UCSD-AML1 (cell line): Measurements from ENCODE around the gene DCHS1.

Experiments
- DNase-seq: peaks from one replicate; lab custom pipeline; 2025; ENCODE audit not compliant: unreplicated experiment; lab: John Stamatoyannopoulos, UW

Gene DCHS1

GRCh38 chr11:6596239-6596877, 59.3 kb downstream of the DCHS1 start:
- DNase-seq: no peak

GRCh38 chr11:6594142-6594768, 61.4 kb downstream of the DCHS1 start:
- no peak for DNase-seq

DNA sequence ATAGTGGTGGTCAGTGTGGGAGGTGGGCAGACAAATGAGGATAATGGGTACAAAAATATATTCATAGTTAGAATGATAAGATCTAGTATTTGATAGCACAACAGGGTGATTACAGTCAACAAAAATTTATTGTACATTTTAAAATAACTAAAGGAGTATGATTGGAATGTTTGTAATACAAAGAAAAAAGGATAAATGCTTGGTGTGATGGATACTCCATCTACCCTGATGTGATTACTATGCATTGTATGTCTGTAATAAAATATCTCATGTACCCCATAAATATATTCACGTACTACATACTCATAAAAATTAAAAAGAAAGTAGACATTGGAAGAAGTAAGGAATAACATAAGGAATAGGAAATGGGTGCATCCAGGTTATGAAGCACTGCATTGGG, 67.6 kb downstream of the DCHS1 start:
- no peak for DNase-seq

- DNase-seq: no peak
Measured at GRCh38 chr11:6587360-6587953, 68.2 kb downstream of the DCHS1 start.

DNA sequence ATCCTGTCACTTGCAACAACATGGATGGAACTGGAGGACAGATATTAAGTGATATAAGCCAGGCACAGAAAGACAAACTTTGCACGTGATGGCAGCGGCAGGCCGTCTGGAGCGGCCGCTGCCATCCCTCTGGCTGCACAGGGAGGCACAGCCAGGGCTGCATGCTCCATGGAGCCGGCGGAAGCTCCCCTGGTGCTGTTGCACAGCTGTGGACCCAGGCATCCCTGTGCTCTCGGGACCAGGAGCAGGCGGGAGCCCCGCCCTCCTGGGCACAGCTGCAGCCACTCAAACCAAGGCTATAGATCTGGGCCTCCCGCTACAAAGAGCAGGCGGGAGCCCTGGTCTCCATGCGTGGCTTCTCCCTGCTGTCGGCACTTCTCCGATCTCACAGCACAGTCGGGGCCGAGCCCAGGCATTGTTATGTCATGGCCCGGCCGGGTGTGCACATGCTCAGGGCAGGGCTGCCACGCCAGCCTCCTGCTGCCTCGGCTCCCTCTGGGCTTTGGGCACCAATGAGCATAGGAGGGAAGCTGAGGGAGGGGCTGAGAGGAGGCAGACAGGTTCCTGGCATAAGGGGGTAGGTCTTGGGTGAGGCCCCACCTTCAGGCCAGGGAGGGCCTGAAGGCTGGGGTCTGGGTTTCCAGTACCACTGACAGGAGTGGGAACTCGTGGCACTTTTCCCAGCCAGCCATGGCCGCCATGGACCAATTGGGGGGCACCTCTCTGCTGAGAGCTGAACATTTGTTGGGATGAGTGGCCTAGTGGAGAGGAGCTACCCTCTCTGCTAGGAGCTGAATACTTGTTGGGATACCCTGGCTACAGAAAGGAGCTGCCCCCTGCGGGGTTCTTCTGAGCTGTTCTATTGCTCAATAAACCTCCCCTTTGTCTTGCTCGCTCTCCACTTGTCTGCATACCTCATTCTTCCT, 68.9 kb downstream of the DCHS1 start:
- no peak for DNase-seq

GRCh38 chr11:6584528-6584927, 71.1 kb downstream of the DCHS1 start:
- no peak for DNase-seq

DNA sequence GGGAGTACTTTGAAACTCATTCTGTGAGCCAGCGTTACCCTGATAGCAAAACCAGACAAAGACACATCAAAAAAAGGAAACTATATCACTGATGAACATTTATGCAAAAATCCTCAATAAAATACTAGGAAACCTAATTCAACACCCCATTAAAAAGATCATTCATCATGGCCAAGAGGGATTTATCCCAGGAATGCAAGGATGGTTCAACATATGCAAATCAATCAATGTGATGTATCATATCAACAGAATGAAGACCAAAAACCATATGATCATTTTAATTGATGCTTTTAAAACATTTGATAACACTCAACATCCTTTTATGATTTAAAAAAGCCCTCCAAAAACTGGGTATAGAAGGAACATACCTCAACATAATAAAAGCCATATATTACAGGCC, 72.0 kb downstream of the DCHS1 start:
- no peak for DNase-seq

DNA sequence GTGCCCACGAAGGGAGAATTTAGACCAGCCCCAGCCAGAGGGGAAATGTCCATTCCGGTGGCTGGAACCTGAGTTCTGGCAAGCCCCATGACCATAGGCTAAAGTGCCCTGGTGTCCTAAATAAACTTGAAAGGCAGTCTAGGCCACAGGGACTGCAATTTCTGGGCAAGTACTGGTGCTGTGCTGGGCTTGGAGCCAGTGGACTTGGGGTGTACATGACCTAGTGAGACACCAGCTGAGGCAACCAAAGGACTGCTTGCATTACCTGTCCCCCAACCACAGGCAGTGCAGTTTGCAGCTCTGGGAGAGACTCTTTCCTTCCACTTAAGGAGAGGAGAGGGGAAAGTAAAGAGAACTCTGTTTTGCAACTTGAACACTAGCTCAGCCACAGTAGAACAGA, 75.9 kb downstream of the DCHS1 start:
- no peak for DNase-seq

GRCh38 chr11:6578134-6578533, 77.5 kb downstream of the DCHS1 start:
- DNase-seq: no peak

DNA sequence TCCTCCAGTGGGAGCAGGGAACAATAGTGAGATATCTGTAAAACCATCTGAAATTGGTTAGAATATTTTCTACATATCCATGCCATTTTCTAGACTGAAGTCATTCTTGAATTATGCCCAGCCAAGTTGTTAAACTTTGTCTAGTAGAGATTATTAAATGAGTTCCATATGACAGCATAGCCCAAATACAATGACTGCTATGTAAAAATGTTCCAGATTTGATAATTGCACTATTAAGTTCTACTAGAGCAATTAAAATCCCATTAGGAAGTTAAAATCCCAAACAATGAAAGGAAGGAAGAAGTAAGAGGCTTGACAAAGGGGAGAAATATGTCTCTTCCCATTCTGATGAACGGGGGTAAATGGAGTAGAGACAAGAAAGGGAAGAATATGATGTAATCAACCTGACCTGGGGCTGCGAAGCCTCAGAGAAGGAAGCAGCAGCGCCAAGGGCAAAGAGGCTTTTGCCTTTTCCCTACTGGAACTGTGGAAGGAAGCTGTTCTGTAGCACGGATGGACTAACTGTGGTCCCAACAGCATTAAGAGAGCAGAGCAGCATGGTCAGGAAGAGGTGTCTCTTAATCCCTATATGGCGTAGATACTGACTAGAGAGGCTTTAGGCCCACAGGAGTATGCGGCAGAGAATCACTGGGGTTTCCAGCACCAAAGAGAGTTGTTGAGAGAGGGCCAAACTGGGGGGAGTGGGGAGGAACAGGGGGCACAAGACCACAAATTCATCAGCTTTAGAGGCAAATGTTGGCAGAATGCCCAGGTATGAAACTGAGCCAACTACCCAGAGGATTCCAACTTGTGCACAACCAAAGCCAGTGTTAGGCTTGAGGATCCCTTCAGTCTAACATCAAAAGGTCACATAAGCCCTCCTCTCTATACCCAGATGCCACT, 78.9 kb downstream of the DCHS1 start:
- DNase-seq: no peak

DNA sequence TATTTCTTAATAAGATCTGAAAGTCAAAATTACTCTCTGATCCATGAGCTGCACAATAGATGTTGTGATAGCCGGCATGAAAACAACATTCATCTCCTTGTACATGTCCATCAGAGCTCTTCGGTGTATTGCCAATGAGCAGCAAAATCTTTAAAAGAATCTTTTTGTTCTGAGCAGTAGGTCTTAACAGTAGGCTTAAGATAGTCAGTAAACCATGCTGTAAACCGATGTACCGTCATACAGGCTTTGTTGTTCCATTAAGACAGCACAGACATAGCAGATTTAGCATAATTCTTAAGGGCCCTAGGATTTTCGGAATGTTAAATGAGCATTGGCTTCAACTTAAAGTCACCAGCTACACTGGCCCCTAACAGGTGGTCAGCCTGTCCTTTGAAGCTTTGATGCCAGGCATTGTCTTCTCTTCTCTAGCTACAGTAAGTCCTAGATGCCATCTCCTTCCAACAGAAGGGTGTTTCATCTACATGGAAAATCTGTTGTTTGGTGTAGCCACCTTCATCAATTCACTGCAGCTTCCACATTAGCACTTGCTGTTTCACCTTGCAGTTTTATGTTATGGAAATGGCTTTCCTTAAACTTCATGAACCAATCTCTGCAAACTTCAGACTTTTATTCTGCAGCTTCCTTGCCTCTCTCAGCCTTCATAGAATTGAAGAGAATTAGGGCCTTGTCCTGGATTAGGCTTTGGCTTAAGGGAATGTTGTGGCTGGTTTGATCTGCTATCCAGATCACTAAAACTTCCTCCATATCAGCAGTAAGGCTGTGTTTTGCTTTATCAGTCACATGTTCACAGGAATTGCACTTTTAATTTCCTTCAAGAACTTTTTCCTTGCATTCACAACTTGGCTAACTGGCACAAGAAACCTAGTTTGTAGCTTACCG, 80.5 kb downstream of the DCHS1 start:
- DNase-seq: no peak

- no peak for DNase-seq
Measured at GRCh38 chr11:6572215-6572614, 83.4 kb downstream of the DCHS1 start.

DNA sequence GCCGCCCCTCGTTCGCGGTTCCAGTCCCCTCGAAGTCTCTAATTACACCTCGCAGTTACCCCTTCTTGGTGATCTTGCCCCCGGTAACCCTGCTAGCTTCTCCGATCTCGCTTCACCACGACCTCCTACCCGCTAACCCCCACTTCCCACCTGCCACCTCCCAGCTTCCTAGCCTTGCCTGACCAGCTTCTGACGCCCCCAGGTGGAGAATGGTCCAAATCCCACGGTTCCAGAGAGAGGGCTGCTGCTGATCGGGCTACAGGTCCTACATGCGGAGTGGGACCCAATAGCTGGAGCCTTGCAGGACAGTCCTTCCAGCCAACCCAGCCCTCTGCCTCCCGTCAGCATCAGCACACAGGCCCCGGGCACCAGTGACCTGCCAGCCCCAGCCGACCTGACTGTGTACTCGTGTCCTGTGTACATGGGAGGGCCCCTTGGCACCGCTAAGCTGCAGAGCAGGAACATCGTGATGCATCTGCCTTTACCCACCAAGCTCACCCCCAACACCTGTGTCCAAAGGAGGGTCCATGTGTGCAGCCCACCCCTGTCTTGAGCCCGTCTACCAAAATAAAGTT, 84.1 kb downstream of the DCHS1 start:
- DNase-seq: no peak
